ENCODE data around the gene RAB28. TPM values are rescaled to one million over a fixed set of nuclear protein-coding genes. Genes with fewer than 3 reads are reported as not detected.

The RAB28 gene
- total RNA-seq, 1 donor from 2014 or later: 26.9 TPM

- Mint-ChIP-seq H3K27ac (no peak overlapping the region), H3K4me3 (ENCODE audit: low read depth) (no peak overlapping the region), H3K9me3 (ENCODE audit: low read depth) (no peaks in the 10 kb centered on the region), H3K36me3 (ENCODE audit: insufficient read depth) (peaks cover 6% of the 10 kb centered on the region), H3K27me3 (no peaks in the 10 kb centered on the region), H3K4me1 (ENCODE audit: low read depth) (no peaks in the 10 kb centered on the region)
- no peak for DNase-seq (ENCODE audit: low spot score, unreplicated experiment)
- no peak for TF ChIP-seq CTCF (IDR thresholded peaks at IDR 0.05; ENCODE audit: unreplicated experiment)
Observed at GRCh38 chr4:13349096-13349495, 135.0 kb downstream of the RAB28 start.

GRCh38 chr4:13348216-13348615 is 135.9 kb downstream of the RAB28 start:
- DNase-seq (ENCODE audit: low spot score, unreplicated experiment): no peak
- no peaks in the 10 kb centered on the region for H3K4me1 Mint-ChIP-seq (ENCODE audit: low read depth)
- TF ChIP-seq CTCF (IDR thresholded peaks at IDR 0.05; ENCODE audit: unreplicated experiment): no peak
- H3K27ac Mint-ChIP-seq: no peak overlapping the region
- peaks cover 6% of the 10 kb centered on the region for H3K36me3 Mint-ChIP-seq (ENCODE audit: insufficient read depth)
- H3K4me3 Mint-ChIP-seq (ENCODE audit: low read depth): no peak overlapping the region
- H3K9me3 Mint-ChIP-seq (ENCODE audit: low read depth): no peaks in the 10 kb centered on the region
- H3K27me3 Mint-ChIP-seq: no peaks in the 10 kb centered on the region

GRCh38 chr4:13347517-13348125 is 136.5 kb downstream of the RAB28 start:
- H3K9me3 Mint-ChIP-seq (ENCODE audit: low read depth): no peaks in the 10 kb centered on the region
- no peaks in the 10 kb centered on the region for H3K4me1 Mint-ChIP-seq (ENCODE audit: low read depth)
- no peak overlapping the region for H3K27ac Mint-ChIP-seq
- no peak for TF ChIP-seq CTCF (IDR thresholded peaks at IDR 0.05; ENCODE audit: unreplicated experiment)
- H3K36me3 Mint-ChIP-seq (ENCODE audit: insufficient read depth): peaks cover 3% of the 10 kb centered on the region
- H3K27me3 Mint-ChIP-seq: no peaks in the 10 kb centered on the region
- H3K4me3 Mint-ChIP-seq (ENCODE audit: low read depth): no peak overlapping the region
- no peak for DNase-seq (ENCODE audit: low spot score, unreplicated experiment)

GRCh38 chr4:13344216-13344615 is 139.9 kb downstream of the RAB28 start:
- H3K36me3 Mint-ChIP-seq (ENCODE audit: insufficient read depth): peaks cover 3% of the 10 kb centered on the region
- no peak for TF ChIP-seq CTCF (IDR thresholded peaks at IDR 0.05; ENCODE audit: unreplicated experiment)
- no peak overlapping the region for H3K27ac Mint-ChIP-seq
- DNase-seq (ENCODE audit: low spot score, unreplicated experiment): no peak
- H3K4me3 Mint-ChIP-seq (ENCODE audit: low read depth): no peak overlapping the region
- H3K9me3 Mint-ChIP-seq (ENCODE audit: low read depth): no peaks in the 10 kb centered on the region
- H3K27me3 Mint-ChIP-seq: no peaks in the 10 kb centered on the region
- no peaks in the 10 kb centered on the region for H3K4me1 Mint-ChIP-seq (ENCODE audit: low read depth)

- Mint-ChIP-seq H3K9me3 (ENCODE audit: low read depth) (no peaks in the 10 kb centered on the region), H3K4me3 (ENCODE audit: low read depth) (no peak overlapping the region), H3K4me1 (ENCODE audit: low read depth) (no peaks in the 10 kb centered on the region), H3K36me3 (ENCODE audit: insufficient read depth) (peaks cover 14% of the 10 kb centered on the region), H3K27ac (no peak overlapping the region), H3K27me3 (no peaks in the 10 kb centered on the region)
- TF ChIP-seq CTCF (IDR thresholded peaks at IDR 0.05; ENCODE audit: unreplicated experiment): no peak
- DNase-seq (ENCODE audit: low spot score, unreplicated experiment): no peak
Observed at GRCh38 chr4:13340672-13341071, 143.5 kb downstream of the RAB28 start.
